GM20431 (cell line): ENCODE measurements around the gene CRY1.

ENCODE experiments used
- in situ Hi-C: fragments of 300-500 bp; cut with MseI, MboI; formaldehyde crosslinking; loops from one replicate; pipeline ENCODE4 v1.15.0; 2020; ENCODE audit warnings: low sequenced_read_pairs; ENCODE audit not compliant: unreplicated experiment

Gene CRY1

DNA sequence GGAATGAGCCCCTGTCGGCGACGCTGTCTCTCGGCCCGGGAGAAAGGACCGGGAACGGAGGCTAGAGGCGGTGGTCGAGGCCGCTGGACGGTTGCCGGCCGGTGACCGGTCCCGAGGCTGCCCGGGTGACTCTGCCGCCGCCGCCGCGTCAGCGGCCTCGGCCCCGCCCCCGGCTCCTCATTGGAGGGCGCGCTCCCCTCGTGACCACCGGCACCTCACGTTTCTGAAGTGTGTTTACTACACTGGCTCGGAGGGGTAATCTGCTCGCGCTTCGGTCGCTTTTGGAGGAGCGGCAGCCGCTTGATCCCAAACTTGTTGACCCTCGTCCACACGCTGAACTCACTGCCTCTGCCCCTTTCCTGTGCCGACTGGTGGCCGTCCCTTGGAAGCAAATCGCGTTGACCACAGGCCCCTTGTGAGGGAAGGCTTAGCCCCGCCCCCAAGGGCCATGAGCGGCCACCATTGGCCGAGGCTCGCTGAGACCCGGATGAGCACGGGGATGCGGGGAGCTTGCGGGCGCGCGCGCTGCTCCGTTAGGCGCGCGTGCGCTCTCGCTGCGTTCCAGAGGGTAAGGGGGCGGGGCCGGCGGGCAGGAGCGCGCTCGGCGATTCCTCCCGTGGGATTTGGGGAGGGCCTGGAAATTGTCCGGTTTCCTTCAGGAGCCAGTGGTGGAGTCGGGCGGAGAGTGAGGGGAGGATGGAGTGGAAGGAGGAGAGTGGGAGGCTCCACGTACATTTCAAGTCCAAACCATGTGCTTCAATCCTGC, at the start of gene CRY1:
Gene CRY1, minus strand, starts transcription at position 133 of the 766 bp plus-strand sequence. CDS start 588 bp downstream, outside the sequence.
- in situ Hi-C loops = no loop called here

DNA sequence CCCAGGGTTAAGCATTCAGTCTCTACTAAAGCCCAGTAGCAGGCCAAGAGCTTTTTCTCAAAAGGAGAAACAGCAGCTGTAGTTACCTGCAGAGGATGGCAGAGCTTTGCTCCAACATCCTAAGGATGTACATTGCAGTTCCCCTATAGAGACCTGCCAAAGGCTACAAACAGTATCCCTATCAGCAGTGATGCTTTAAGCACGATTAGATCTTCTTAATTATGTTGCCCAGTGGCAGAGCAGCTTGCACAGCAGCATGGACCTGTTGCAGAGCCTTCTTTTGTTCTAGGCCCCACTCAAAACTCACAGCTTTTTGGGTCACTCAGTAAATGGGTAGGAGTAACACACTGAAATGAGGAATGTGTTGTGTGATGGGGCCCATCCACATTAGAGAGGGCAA, 46.4 kb upstream of the CRY1 start:
- in situ Hi-C loops = loop anchor here (25.0 kb wide), 1 partner anchor 273 kb away; no protein-coding TSS in a partner anchor

DNA sequence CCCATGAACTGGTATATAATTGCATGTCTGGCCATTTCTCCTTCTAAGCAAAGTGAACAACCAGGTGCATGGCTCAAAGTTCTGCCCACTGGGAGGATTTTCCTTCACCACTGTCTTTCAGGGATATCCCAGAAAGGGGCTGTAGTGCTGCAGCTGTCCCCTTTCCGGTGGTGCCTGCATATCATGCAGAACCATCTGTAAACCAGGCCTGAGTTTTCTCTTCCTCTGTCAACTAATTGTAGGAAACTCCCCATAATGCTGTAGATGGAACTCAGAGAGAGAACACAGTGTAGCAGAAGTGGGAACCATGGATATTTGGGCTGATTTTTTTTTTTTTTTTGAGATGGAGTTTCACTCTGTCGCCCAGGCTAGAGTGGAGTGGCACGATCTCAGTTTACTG, 45.6 kb upstream of the CRY1 start:
- in situ Hi-C loops = loop anchor here (25.0 kb wide), 1 partner anchor 273 kb away; no protein-coding TSS in a partner anchor

- in situ Hi-C loops = loop anchor here (25.0 kb wide), 1 partner anchor 277 kb away; no protein-coding TSS in a partner anchor
These were observed 41.8 kb upstream of the CRY1 start for GRCh38 chr12:107135177-107135576.

GRCh38 chr12:107134558-107134957, 41.2 kb upstream of the CRY1 start:
- in situ Hi-C loops = loop anchor here (25.0 kb wide), 1 partner anchor 278 kb away; no protein-coding TSS in a partner anchor

- in situ Hi-C loops = loop anchor here (25.0 kb wide), 1 partner anchor 279 kb away; no protein-coding TSS in a partner anchor
These were observed 40.1 kb upstream of the CRY1 start for GRCh38 chr12:107133462-107133861.

DNA sequence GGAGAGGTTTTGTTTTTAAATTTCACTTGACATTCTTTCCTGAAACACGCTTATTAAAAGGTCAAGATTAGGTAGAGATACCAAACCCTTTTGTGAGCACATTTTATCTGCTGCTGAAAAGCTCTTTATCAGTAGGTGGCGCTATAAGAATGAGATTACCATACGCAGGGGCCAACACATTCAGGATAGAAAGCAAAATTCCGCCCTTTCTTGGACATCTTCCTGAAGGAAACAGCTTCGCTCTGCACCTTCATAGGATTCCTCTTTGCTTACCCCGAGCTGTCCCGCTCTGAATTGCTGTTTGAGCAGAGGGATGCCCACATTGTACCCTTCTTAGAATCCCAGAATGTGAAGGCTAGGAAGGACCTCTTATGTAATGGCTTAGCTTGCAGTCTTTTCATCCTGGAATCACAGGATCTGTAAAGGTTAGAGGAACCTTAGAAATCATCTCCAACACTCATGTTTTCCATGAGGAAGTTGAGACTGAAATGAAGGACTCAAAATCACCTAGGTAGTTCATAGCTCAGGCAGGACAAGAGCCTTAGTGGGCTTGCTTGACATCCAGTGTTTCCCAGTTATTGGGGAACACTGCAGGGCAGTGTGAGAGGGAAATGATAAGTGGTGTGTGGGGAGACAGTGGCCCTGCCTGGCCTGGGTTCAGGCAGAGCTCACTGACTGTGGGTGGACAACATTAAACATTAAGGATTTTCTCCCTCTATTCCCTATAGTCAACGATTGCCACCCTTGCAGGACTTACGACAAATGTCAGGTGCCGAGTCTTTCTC, 38.7 kb upstream of the CRY1 start:
- in situ Hi-C loops = loop anchor here (25.0 kb wide), 1 partner anchor 280 kb away; no protein-coding TSS in a partner anchor

DNA sequence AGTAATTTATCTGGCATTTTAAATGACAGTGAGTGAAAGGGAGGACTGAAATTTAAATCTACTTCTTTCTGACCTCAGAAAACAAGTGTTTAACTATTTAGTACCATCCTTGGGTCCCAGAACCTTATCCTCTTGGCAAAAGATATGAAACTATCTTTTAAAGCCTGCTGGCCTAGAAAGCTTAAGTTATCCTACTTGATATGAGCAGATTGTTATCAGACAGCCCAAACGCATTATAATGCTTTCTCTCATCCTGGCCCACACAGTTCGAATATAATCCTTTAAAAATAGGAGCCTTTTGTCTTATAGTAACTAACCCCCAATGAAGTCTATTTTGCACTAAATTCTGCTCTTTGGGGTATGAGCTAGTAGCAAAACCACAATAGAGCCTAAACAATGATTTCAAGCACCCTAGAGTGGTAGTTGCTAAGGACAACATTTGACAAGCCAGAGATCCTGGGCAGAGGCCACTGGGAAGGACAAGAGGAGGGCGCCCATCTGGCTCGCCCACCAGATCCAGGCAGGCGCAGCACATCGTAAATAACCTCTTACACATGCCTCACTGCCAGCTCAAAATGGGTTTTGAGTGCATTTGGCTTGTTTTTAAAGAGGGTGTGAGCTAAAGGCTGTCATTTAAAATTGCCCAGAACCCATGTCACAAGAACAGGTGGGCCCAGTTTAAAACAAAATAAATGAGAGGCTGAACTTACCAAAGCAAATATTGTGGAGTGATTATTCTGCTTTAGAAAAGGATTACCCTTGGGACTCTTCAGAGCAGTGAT, 37.7 kb upstream of the CRY1 start:
- in situ Hi-C loops = loop anchor here (25.0 kb wide), 1 partner anchor 281 kb away; no protein-coding TSS in a partner anchor

GRCh38 chr12:107129315-107129930, 36.1 kb upstream of the CRY1 start:
- in situ Hi-C loops = loop anchor here (5.0 to 25.0 kb wide), 2 partner anchors 283 to 478 kb away; no protein-coding TSS in a partner anchor

DNA sequence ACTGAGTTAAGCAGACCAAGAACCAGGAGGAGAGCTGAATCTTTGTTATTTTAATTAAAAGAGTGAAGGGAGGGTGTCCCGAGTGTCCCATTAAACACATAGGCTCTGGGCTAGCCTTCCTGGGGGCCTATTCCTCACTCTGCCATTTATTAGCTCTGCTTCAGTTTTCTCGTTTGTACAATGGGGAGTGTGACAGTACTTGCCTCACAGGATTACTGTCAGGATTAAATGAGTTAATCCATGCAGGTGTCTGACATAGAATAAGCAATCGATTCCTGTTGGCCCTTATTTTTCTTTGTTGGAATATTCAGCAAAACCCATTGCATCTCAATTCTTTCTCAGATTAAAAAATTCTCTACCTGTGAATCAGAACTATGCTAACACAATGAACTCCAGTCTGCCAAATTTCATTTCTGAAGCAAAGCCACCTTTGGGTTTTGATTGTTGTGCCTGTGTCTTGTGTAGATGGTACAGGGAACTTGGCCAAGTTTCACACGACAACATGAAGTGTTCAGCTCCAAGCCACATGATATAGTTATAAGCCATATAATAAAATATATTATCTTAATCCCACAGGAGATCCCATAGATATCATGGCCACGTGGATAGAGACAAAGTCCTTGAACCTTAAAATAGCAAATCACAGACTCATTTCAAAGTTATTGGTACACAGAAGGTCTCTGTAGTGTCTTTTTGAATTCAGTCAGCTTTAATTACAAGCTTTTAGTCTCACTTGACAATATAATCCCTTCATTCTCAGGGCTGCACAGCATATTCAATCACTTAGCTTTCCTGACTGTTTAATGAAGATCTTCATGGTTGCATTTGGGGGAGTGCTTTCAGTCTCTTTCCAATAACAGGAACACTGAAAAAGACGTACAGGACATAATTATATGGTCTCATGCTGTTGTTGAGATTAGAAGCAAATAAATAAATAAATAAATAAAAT, 34.4 kb upstream of the CRY1 start:
- in situ Hi-C loops = loop anchor here (5.0 to 25.0 kb wide), 2 partner anchors 285 to 480 kb away; no protein-coding TSS in a partner anchor

- in situ Hi-C loops = loop anchor here (5.0 to 25.0 kb wide), 2 partner anchors 285 to 480 kb away; no protein-coding TSS in a partner anchor
These were observed 33.6 kb upstream of the CRY1 start for GRCh38 chr12:107126796-107127481.

GRCh38 chr12:107125833-107126232, 32.5 kb upstream of the CRY1 start:
- in situ Hi-C loops = loop anchor here (5.0 to 25.0 kb wide), 2 partner anchors 286 to 481 kb away; no protein-coding TSS in a partner anchor

DNA sequence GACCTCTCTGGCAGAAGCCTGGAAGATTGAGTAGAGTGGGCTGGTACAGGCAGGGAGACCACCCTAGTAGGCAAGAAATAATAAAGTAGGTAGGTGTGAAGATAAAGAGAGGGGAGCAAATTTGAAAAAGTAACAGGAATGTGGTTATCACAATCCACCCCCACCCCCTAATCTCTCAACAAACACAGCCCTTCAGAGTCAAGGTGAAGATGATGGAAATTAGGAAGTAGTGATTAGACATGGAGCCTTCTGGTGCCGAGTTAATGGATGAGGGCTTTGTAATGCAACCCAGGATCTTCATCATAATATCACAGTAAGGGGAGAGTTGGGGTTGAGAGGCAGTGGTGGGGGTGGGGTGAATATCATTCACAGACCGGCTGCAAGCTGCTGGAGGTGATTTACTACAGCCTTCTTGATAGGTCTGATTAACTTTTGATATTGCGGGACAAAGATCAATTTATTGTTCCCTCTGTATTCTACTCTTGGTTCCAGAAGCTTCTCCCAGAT, 29.2 kb upstream of the CRY1 start:
- in situ Hi-C loops = loop anchor here (25.0 kb wide), 1 partner anchor 735 kb away; no protein-coding TSS in a partner anchor

- in situ Hi-C loops = loop anchor here (25.0 kb wide), 1 partner anchor 732 kb away; no protein-coding TSS in a partner anchor
These were observed 25.7 kb upstream of the CRY1 start for GRCh38 chr12:107119091-107119490.

GRCh38 chr12:107118624-107119023, 25.3 kb upstream of the CRY1 start:
- in situ Hi-C loops = loop anchor here (25.0 kb wide), 1 partner anchor 731 kb away; no protein-coding TSS in a partner anchor

DNA sequence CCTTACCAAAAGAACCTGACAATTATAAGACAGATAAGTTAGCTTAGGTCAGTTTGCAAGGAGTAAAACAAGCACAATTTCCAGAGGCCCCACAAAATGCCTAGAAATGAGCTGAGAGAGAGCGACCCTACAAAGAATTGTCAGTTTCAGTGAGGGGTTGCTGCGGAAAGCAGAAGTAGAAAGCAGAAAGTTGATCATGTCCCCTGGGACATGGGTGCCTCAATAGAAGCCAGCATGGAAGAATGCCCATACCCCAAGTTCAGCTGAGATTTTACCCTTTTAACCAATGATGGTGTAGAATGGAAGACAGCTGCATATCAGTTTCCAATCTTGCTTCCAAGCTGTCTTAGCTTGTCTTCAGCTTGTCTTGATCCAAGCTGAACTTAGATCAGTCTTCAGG, 21.8 kb upstream of the CRY1 start:
- in situ Hi-C loops = loop anchor here (25.0 kb wide), 1 partner anchor 728 kb away; no protein-coding TSS in a partner anchor

DNA sequence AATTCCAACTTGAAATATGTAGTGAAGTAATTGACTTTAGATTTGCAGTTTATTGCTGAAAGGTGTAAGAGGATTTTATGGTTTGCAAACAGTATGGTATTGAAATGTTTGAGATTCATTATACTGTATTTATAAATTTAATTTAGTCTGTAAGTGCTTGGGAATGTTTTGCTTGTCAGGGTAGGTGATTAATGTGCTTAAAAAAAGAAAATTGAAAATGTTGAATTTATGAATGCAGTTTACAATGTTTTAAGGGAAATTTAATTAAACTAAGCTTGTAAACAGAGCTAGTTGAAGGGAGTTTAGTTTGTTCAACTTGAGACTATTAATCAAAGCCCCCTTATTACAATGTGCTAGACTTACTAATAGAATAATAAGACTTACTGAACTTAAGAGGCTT, 18.0 kb upstream of the CRY1 start:
- in situ Hi-C loops = loop anchor here (25.0 kb wide), 1 partner anchor 724 kb away; no protein-coding TSS in a partner anchor
